Measurements from ENCODE around the gene SNAI1.

SNAI1 gene

GRCh38 chr20:49945306-49945700, 37.5 kb upstream of the SNAI1 start:
- no peaks in the 10 kb centered on the region for H3K36me3 ChIP-seq (ENCODE audit: control insufficient read depth, insufficient read depth, low read length)

GRCh38 chr20:49945701-49946477, 36.9 kb upstream of the SNAI1 start:
- no peaks in the 10 kb centered on the region for H3K4me1 ChIP-seq
- H3K9ac ChIP-seq = no peak overlapping the region
- no peak overlapping the region for H3K4me2 ChIP-seq (ENCODE audit: low read length)
- no peak for TF ChIP-seq CTCF (IDR thresholded peaks at IDR 0.05)
- H3K9me3 ChIP-seq (ENCODE audit: control insufficient read depth, low read length) = no peaks in the 10 kb centered on the region
- H3K4me3 ChIP-seq (ENCODE audit: low read depth, low read length) = no peak overlapping the region
- H3K27me3 ChIP-seq (ENCODE audit: control insufficient read depth, insufficient read depth, low read length) = no peaks in the 10 kb centered on the region
- H2AFZ ChIP-seq = no peak overlapping the region
- H3K27ac ChIP-seq = no peak overlapping the region
- H3K36me3 ChIP-seq (ENCODE audit: control insufficient read depth, insufficient read depth, low read length) = no peaks in the 10 kb centered on the region
- H3K79me2 ChIP-seq = peaks cover 13% of the 10 kb centered on the region

More at GRCh38 chr20:49945306-49945700, 37.5 kb upstream of the SNAI1 start:
- Histone ChIP-seq H3K79me2 (peaks cover 13% of the 10 kb centered on the region), H3K4me1 (no peaks in the 10 kb centered on the region), H2AFZ (no peak overlapping the region), H3K9me3 (ENCODE audit: control insufficient read depth, low read length) (no peaks in the 10 kb centered on the region), H3K9ac (no peak overlapping the region), H3K4me3 (ENCODE audit: low read depth, low read length) (no peak overlapping the region), H3K27ac (no peak overlapping the region), H3K4me2 (ENCODE audit: low read length) (no peak overlapping the region), H3K27me3 (ENCODE audit: control insufficient read depth, insufficient read depth, low read length) (no peaks in the 10 kb centered on the region)
- no peak for TF ChIP-seq CTCF (IDR thresholded peaks at IDR 0.05)

GRCh38 chr20:49948178-49948577, 34.6 kb upstream of the SNAI1 start:
- H2AFZ ChIP-seq = no peak overlapping the region
- no peaks in the 10 kb centered on the region for H3K9me3 ChIP-seq (ENCODE audit: control insufficient read depth, low read length)
- no peak overlapping the region for H3K27ac ChIP-seq
- no peaks in the 10 kb centered on the region for H3K27me3 ChIP-seq (ENCODE audit: control insufficient read depth, insufficient read depth, low read length)
- peaks cover 4% of the 10 kb centered on the region for H3K79me2 ChIP-seq
- H3K4me2 ChIP-seq (ENCODE audit: low read length) = no peak overlapping the region
- no peaks in the 10 kb centered on the region for H3K4me1 ChIP-seq
- H3K36me3 ChIP-seq (ENCODE audit: control insufficient read depth, insufficient read depth, low read length) = no peaks in the 10 kb centered on the region
- H3K9ac ChIP-seq = no peak overlapping the region
- H3K4me3 ChIP-seq (ENCODE audit: low read depth, low read length) = no peak overlapping the region
- TF ChIP-seq CTCF (IDR thresholded peaks at IDR 0.05) = no peak

- Histone ChIP-seq H3K36me3 (ENCODE audit: control insufficient read depth, insufficient read depth, low read length) (no peaks in the 10 kb centered on the region), H3K27ac (no peak overlapping the region), H3K4me1 (no peaks in the 10 kb centered on the region), H3K4me3 (ENCODE audit: low read depth, low read length) (no peak overlapping the region), H3K27me3 (ENCODE audit: control insufficient read depth, insufficient read depth, low read length) (no peaks in the 10 kb centered on the region), H3K4me2 (ENCODE audit: low read length) (no peak overlapping the region), H3K79me2 (peaks cover 3% of the 10 kb centered on the region), H3K9me3 (ENCODE audit: control insufficient read depth, low read length) (no peaks in the 10 kb centered on the region), H2AFZ (no peak overlapping the region), H3K9ac (no peak overlapping the region)
- TF ChIP-seq CTCF (IDR thresholded peaks at IDR 0.05) = no peak
Observed at GRCh38 chr20:49948809-49949507, 33.8 kb upstream of the SNAI1 start.

Data from parathyroid adenoma (tissue), 2 donors.